HCT116 (cell line): ENCODE measurements around the gene FAM229A. TPM values are rescaled to one million over a fixed set of nuclear protein-coding genes. Genes with fewer than 3 reads are reported as not detected.

Experiments
- ATAC-seq: fragments of 200-7000 bp; cut with Tn5 transposase; 2 replicates; pipeline ENCODE4 v1.9.1; 2020; ENCODE audit warnings: mild to moderate bottlenecking, moderate library complexity
- BruUV-seq: library from RNA; stranded (reverse); fragments of 400-500 nt; replicated peaks from 2 replicates; lab custom pipeline; 2021; lab: Mats Ljungman, UMichigan
- CTCF ChIA-PET: fragments of 300-600 bp; sonication (Branson Sonifier 250); formaldehyde crosslinking; loops from one replicate; lab custom pipeline; 2021; ENCODE audit warnings: antibody characterized with exemption; lab: Charles Lee
- POLR2A ChIA-PET: fragments of 300-600, 350-600 bp; sonication (Branson Sonifier 250); formaldehyde crosslinking; loops from one replicate; lab custom pipeline; 2021; ENCODE audit warnings: antibody characterized with exemption; lab: Charles Lee
- RAD21 ChIA-PET, 2 experiments: fragments of 300-600 bp; sonication (Branson Sonifier 250); formaldehyde crosslinking; loops; one replicate each; lab custom pipeline; 2023; ENCODE audit warnings: low total read pairs in 2 of 2; ENCODE audit not compliant: uncharacterized antibody in 2 of 2, unreplicated experiment in 2 of 2, low non-redundant PET in 1 of 2; lab: Charles Lee
- DNase-seq: peaks from one replicate; pipeline ENCODE4 v3.0.0-alpha.2; 2010; ENCODE audit warnings: low read depth, low spot score
- H2AFZ ChIP-seq: fragments of 200-600 bp; shearing (Covaris generic), sonication (generic); 2 replicates; pipeline ENCODE4 v1.6.1; 2017; ENCODE audit warnings: low read depth, mixed run types, mixed read lengths, antibody characterized with exemption, low read length; ENCODE audit not compliant: poor library complexity, severe bottlenecking
- H3K27ac ChIP-seq: 2 replicates; pipeline ENCODE4 v1.5.1; 2012; ENCODE audit warnings: low read depth, low read length
- H3K27me3 ChIP-seq: fragments of 200-600 bp; sonication (generic); 2 replicates; pipeline ENCODE4 v1.6.1; 2016; ENCODE audit warnings: mixed run types, low read length, mixed read lengths; ENCODE audit not compliant: insufficient read depth
- H3K36me3 ChIP-seq, 2 experiments: fragments of 200-500 bp in 1 of 2; fragments of 200-600 bp in 1 of 2; sonication (Bioruptor generic) in 1 of 2; sonication (generic) in 1 of 2; 2 replicates each; pipeline versions ENCODE4 v1.5.1 to v1.6.1; 2014 to 2016; ENCODE audit warnings: low read length in 2 of 2, inconsistent platforms in 1 of 2, mixed read lengths in 1 of 2, mixed run types in 1 of 2; ENCODE audit not compliant: insufficient read depth in 2 of 2, control insufficient read depth in 1 of 2
- H3K4me1 ChIP-seq, 2 experiments: fragments of 200-600 bp in 1 of 2; sonication (generic) in 1 of 2; 2 replicates each; pipeline versions ENCODE4 v1.5.1 to v1.6.1; 2012 to 2017; ENCODE audit warnings: low read length in 2 of 2, inconsistent platforms in 1 of 2, mild to moderate bottlenecking in 1 of 2, mixed read lengths in 1 of 2, mixed run types in 1 of 2, moderate library complexity in 1 of 2; ENCODE audit not compliant: insufficient read depth in 2 of 2, control insufficient read depth in 1 of 2
- H3K4me2 ChIP-seq: fragments of 200-600 bp; sonication (generic); 2 replicates; pipeline ENCODE4 v1.6.1; 2017; ENCODE audit warnings: mixed run types, low read length, mixed read lengths
- H3K4me3 ChIP-seq, 2 experiments: fragments of 200-600 bp in 1 of 2; sonication (generic) in 1 of 2; replicated peaks in 1 of 2; 2 replicates each; pipeline ENCODE4 v1.5.1; 2011 to 2016; ENCODE audit warnings: low read length in 2 of 2, control low read depth in 1 of 2, low read depth in 1 of 2, mild to moderate bottlenecking in 1 of 2, mixed read lengths in 1 of 2, mixed run types in 1 of 2
- H3K79me2 ChIP-seq: fragments of 200-600 bp; sonication (generic); 2 replicates; pipeline ENCODE4 v1.6.1; 2017; ENCODE audit warnings: mild to moderate bottlenecking, mixed run types, low read length, moderate library complexity, mixed read lengths; ENCODE audit not compliant: insufficient read depth
- H3K9ac ChIP-seq: fragments of 200-600 bp; sonication (generic); 2 replicates; pipeline ENCODE4 v1.6.1; 2016; ENCODE audit warnings: low read length, mixed read lengths
- H3K9me2 ChIP-seq: fragments of 200-600 bp; sonication (generic), shearing (Covaris generic); 2 replicates; pipeline ENCODE4 v1.6.1; 2017; ENCODE audit warnings: mixed run types, mild to moderate bottlenecking, moderate library complexity; ENCODE audit not compliant: insufficient read depth
- H3K9me3 ChIP-seq, 2 experiments: fragments of 200-500 bp in 1 of 2; fragments of 200-600 bp in 1 of 2; sonication (Bioruptor generic) in 1 of 2; sonication (generic) in 1 of 2; 2 replicates each; pipeline ENCODE4 v1.6.1; 2014 to 2017; ENCODE audit warnings: low read length in 2 of 2, mixed read lengths in 2 of 2, inconsistent platforms in 1 of 2, low read depth in 1 of 2, mild to moderate bottlenecking in 1 of 2, mixed run types in 1 of 2, moderate library complexity in 1 of 2; ENCODE audit not compliant: control insufficient read depth in 1 of 2, insufficient read depth in 1 of 2
- H4K20me1 ChIP-seq: fragments of 200-600 bp; sonication (generic), shearing (Covaris generic); 2 replicates; pipeline ENCODE4 v1.6.1; 2017; ENCODE audit warnings: mixed run types, mild to moderate bottlenecking, moderate library complexity; ENCODE audit not compliant: insufficient read depth
- ATF3 ChIP-seq: IDR thresholded peaks from 2 replicates; pipeline ENCODE4 v1.6.1; 2012
- CBX3 ChIP-seq: IDR thresholded peaks from 2 replicates; pipeline ENCODE4 v1.6.1; 2012; ENCODE audit warnings: low read depth
- CEBPB ChIP-seq: IDR thresholded peaks from 2 replicates; pipeline ENCODE4 v1.6.1; 2012; ENCODE audit warnings: low read depth
- ELF1 ChIP-seq: IDR thresholded peaks from 2 replicates; pipeline ENCODE4 v1.6.1; 2012; ENCODE audit warnings: low read depth, borderline replicate concordance
- POLR2A ChIP-seq: IDR thresholded peaks from 2 replicates; pipeline ENCODE4 v1.7.0; 2011; ENCODE audit warnings: borderline replicate concordance; ENCODE audit not compliant: insufficient read depth, insufficient read length; ENCODE audit errors: extremely low read depth
- RAD21 ChIP-seq: IDR thresholded peaks from 2 replicates; pipeline ENCODE4 v1.6.1; 2012; ENCODE audit warnings: low read depth, mild to moderate bottlenecking
- TCF7L2 ChIP-seq: IDR thresholded peaks from 2 replicates; pipeline ENCODE4 v1.7.0; 2011; ENCODE audit warnings: borderline replicate concordance, inconsistent platforms; ENCODE audit not compliant: insufficient read depth, insufficient read length; ENCODE audit errors: extremely low read depth
- YY1 ChIP-seq: IDR thresholded peaks from 2 replicates; pipeline ENCODE4 v1.6.1; 2011; ENCODE audit warnings: low read length, low read depth, moderate library complexity, mild to moderate bottlenecking; ENCODE audit not compliant: insufficient replicate concordance; ENCODE audit errors: extremely low read depth
- ZBTB33 ChIP-seq: IDR thresholded peaks from 2 replicates; pipeline ENCODE4 v1.6.1; 2011; ENCODE audit warnings: mild to moderate bottlenecking, low read length, moderate library complexity; ENCODE audit not compliant: insufficient replicate concordance; ENCODE audit errors: extremely low read depth
- ZFX ChIP-seq: fragments of 450-650 bp; IDR thresholded peaks from 2 replicates; pipeline ENCODE4 v1.6.1; 2017
- ZNF274 ChIP-seq: fragments of 200-500 bp; sonication (Bioruptor generic); IDR thresholded peaks from 2 replicates; pipeline ENCODE4 v1.6.1; 2014; ENCODE audit warnings: mild to moderate bottlenecking, low read depth, low read length, inconsistent platforms
- intact Hi-C: fragments of 100-400 bp; cut with micrococcal nuclease; formaldehyde crosslinking; loops from 2 replicates; pipeline ENCODE4 v1.10.0; 2022
- total RNA-seq: library from RNA; stranded (reverse); gene quantifications from one replicate; pipeline ENCODE4 v1.2.1, GENCODE V29; 2021; ENCODE audit not compliant: unreplicated experiment
- TF ChIP-seq, protein P1 (sequence below): IDR thresholded peaks from 2 replicates; pipeline ENCODE4 v1.6.1; 2012

The FAM229A gene
- total RNA-seq, 1 experiment from 2014 or later, result 16.1 TPM

GRCh38 chr1:32393832-32394140, 31.5 kb upstream of the FAM229A start:
- BruUV-seq, result TSS peak; percentile 72
- no peak for TF ChIP-seq YY1
- TF ChIP-seq ZFX, result no peak
- no peak for TF ChIP-seq RAD21
- no peak for TF ChIP-seq ATF3
- TF ChIP-seq POLR2A, result no peak
- no peak for TF ChIP-seq ZBTB33
- TF ChIP-seq, protein P1, sequence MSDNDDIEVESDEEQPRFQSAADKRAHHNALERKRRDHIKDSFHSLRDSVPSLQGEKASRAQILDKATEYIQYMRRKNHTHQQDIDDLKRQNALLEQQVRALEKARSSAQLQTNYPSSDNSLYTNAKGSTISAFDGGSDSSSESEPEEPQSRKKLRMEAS, result no peak
- TF ChIP-seq CBX3, result no peak
- TF ChIP-seq ZNF274, result no peak
- TF ChIP-seq ELF1, result no peak
- TF ChIP-seq TCF7L2, result no peak
- no peak for TF ChIP-seq CEBPB
- intact Hi-C loops, result no loop called here

More at GRCh38 chr1:32393832-32394140, 31.5 kb upstream of the FAM229A start:
- peaks cover 10% of the 10 kb centered on the region for H3K79me2 ChIP-seq
- no peaks in the 10 kb centered on the region for H3K27me3 ChIP-seq
- H2AFZ ChIP-seq, result no peak overlapping the region
- H3K27ac ChIP-seq, result peak overlapping the region; percentile 69
- H3K9me2 ChIP-seq, result no peaks in the 10 kb centered on the region
- ChIA-PET RAD21 (no interaction called here), POLR2A (interaction anchor here (1.2 to 1.9 kb wide), 6 partner anchors 9 to 154 kb away, joined by 4 to 5 read pairs (median 5); partner anchors contain the start of gene MARCKSL1), CTCF (interaction anchor here (1.0 to 1.7 kb wide), 4 partner anchors 43 to 389 kb away, joined by 3 to 6 read pairs (median 4); no protein-coding TSS in a partner anchor)
- H3K4me3 ChIP-seq, result peak overlapping the region; percentile 89 to 95
- ATAC-seq, result peak; percentile 53
- H4K20me1 ChIP-seq, result no peaks in the 10 kb centered on the region
- no peaks in the 10 kb centered on the region for H3K9me3 ChIP-seq
- H3K36me3 ChIP-seq, result peaks cover 0 to 2% of the 10 kb centered on the region in 2 experiments; a peak in 1 of 4 replicates
- H3K4me2 ChIP-seq, result peak overlapping the region; percentile 83
- H3K4me1 ChIP-seq, result peaks cover 6 to 14% of the 10 kb centered on the region in 2 experiments
- DNase-seq, result no peak
- peak overlapping the region; percentile 89 for H3K9ac ChIP-seq
